Measurements from ENCODE around the gene SH3BP4.

Gene SH3BP4

GRCh38 chr2:234940527-234940926, 11.3 kb upstream of the SH3BP4 start:
- no peak for DNase-seq (ENCODE audit: low spot score)

GRCh38 chr2:234945339-234945873, 6.4 kb upstream of the SH3BP4 start:
- DNase-seq (ENCODE audit: low spot score), result no peak

DNA sequence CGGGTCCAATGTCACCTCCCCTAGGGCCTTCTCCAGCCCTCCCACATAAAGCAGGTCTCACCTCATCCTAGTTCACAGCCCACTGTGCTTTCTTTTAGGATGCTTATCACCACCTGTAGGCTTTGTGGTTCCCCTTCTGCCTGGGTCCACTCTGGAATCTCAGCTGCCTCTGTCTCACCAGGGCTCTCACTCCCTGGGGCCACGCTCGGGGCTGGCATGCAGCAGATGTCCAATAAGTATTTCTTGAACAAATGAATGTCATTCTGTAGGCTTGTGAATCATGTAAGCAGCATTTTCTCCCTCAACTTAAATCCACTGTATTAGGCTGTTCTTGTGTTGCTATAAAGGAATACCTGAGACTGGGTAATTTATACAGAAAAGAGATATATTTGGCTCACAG, 4.3 kb upstream of the SH3BP4 start:
- DNase-seq (ENCODE audit: low spot score), result no peak

DNA sequence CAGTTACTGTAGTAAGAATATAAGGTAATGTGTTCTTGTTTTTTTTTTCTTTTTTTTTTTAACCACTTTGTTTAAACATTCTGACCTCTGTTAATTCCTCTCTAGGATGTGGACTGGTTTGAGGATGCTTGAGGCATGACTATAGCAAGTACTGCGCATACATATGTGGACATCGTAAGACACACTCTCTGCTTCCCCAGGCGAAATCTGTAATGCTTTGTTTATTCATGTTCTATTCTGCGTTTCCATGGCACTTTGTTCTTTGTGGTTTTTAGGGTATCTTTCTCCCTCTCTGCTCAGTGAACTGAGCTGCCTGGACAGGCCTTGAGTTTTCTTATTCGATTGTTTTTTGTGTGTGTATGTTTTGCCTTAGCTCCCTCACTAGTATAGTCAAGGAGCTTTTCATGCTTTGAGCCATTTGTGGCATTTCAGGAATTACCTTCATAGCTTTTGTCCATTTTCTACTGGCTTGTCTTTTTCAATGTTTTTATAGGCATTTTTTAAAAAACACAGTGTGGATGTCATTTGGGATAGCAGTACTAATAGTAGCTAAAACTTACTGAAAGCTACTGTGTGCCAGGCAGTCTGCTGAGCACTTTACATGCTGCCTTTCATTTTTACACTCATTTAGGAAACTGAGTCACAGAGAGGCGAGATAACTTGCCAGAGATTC, 1.9 kb upstream of the SH3BP4 start:
- DNase-seq (ENCODE audit: low spot score), result no peak

GRCh38 chr2:234950435-234950729, 1.4 kb upstream of the SH3BP4 start:
- DNase-seq (ENCODE audit: low spot score), result no peak

- DNase-seq (ENCODE audit: low spot score), result peak; percentile 13
Observed at GRCh38 chr2:234950730-234951663, 820 bp upstream of the SH3BP4 start.

GRCh38 chr2:234952270-234953115, 676 bp downstream of the SH3BP4 start:
- no peak for DNase-seq (ENCODE audit: low spot score)

GRCh38 chr2:234953116-234954031, 1.6 kb downstream of the SH3BP4 start:
- DNase-seq (ENCODE audit: low spot score), result no peak

DNA sequence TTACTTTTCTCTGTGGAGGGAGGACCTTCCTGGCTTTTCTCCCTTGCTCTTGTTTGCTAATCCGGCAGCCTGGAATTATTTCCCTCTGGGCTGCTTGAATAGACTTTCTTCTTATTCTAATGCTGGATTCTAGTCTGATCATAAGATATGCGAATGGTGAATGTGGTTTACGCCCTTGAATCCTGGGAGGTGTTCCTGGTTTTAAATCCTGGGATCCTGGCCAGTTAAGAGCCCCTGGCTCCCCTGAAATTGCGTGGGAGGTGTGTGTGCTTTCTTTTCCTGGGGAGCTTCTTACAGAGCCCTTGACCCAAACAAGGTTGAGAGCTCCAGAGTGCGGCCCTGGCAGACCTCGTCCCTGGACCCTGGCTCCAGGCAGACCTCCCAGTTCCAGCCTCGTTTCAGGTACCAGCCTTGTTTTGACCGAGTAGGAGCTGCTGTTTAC, 2.8 kb downstream of the SH3BP4 start:
- no peak for DNase-seq (ENCODE audit: low spot score)

GRCh38 chr2:234955091-234955591, 3.3 kb downstream of the SH3BP4 start:
- no peak for DNase-seq (ENCODE audit: low spot score)

GRCh38 chr2:234955971-234956509, 4.2 kb downstream of the SH3BP4 start:
- no peak for DNase-seq (ENCODE audit: low spot score)

DNA sequence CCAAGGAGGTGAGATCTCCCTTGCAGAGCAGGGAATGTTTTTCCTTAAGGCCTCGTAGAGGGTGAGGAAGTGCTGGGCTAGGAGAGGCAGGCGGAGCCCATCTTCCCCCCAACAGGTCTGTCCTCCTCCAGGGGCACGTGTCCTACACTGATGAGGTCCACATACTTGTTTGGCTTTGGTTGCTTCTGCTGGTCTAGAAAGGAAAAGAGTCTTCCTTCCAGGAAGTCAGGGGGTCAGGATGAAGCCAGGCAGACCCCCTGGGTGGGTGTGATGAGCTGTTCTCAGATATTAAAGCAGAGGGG, 6.0 kb downstream of the SH3BP4 start:
- no peak for DNase-seq (ENCODE audit: low spot score)

- DNase-seq (ENCODE audit: low spot score), result no peak
Observed at GRCh38 chr2:234958311-234958710, 6.5 kb downstream of the SH3BP4 start.

DNA sequence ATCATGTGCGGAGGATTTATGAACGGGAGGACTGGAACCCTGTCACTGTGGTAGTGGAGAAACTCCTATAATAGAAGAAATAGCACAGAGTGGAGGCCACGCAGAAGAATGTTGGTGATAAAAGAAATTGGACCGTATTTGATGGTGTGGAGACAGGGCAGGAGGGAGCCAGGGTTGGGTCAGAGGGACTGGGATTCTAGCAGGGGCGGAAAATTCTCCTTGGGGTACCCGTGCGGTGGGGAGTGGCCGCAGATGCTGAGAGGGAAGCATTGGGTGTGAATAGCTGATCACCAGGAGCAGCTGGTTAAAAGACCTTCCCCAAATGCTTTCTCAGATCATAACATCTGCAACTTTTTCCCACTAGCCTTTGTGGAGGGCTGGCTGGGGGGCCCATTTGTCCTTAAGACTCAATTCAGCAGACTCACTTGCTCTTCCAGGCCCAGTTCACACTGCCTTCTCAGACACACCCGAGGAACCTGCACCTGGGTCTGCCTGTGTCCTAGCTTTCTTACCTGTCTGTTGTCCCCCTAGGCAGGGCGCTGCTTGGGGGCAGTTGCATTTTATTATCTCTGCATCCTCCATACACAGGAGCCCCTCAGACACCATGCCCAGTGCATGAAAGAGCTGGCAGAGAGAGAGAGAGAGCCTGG, 7.1 kb downstream of the SH3BP4 start:
- no peak for DNase-seq (ENCODE audit: low spot score)

- DNase-seq (ENCODE audit: low spot score), result no peak
Observed at GRCh38 chr2:234960175-234961088, 8.6 kb downstream of the SH3BP4 start.

- no peak for DNase-seq (ENCODE audit: low spot score)
Observed at GRCh38 chr2:234961784-234962183, 10.0 kb downstream of the SH3BP4 start.

- DNase-seq (ENCODE audit: low spot score), result no peak
Observed at GRCh38 chr2:234963773-234964615, 12.2 kb downstream of the SH3BP4 start.
